ENCODE measurements around the gene GPR137B. TPM values are rescaled to one million over a fixed set of nuclear protein-coding genes. Genes with fewer than 3 reads are reported as not detected.

Gene GPR137B
- total and polyA plus RNA-seq, 2 donors (not counting 1 experiment from before 2014, with no cell fraction given), result 12.9 to 13.6 TPM

GRCh38 chr1:236119943-236120484, 22.3 kb upstream of the GPR137B start:
- TF ChIP-seq CTCF (conservative IDR thresholded peaks at IDR 0.05 in 1 of 2, IDR thresholded peaks at IDR 0.05 in 1 of 2; ENCODE audit: low read depth in 1 of 2, low read length in 2 of 2) (no peak), EZH2 (IDR thresholded peaks at IDR 0.05; ENCODE audit: low read length, missing control alignments) (no peak)
- H3K27me3 ChIP-seq (ENCODE audit: control insufficient read depth, insufficient read depth, low read length), result no peaks in the 10 kb centered on the region

GRCh38 chr1:236120721-236121153, 21.6 kb upstream of the GPR137B start:
- no peak overlapping the region for H2AFZ ChIP-seq (ENCODE audit: low read length)
- no peaks in the 10 kb centered on the region for H3K4me1 ChIP-seq (ENCODE audit: control insufficient read depth, extremely low read depth, insufficient read depth, low read length)
- no peak overlapping the region for H3K4me3 ChIP-seq (replicated peaks in 1 of 4; ENCODE audit: control extremely low read depth in 1 of 4, insufficient read depth in 1 of 4, low read depth in 3 of 4, low read length in 4 of 4)
- no peaks in the 10 kb centered on the region for H3K27me3 ChIP-seq (ENCODE audit: control insufficient read depth, insufficient read depth, low read length)
- H3K9me3 ChIP-seq (ENCODE audit: control insufficient read depth, insufficient read depth, low read depth, low read length), result no peaks in the 10 kb centered on the region
- no peak overlapping the region for H3K4me2 ChIP-seq (ENCODE audit: extremely low read depth, insufficient read depth, low read length)
- no peaks in the 10 kb centered on the region for H3K36me3 ChIP-seq (ENCODE audit: control insufficient read depth, insufficient read depth, low read length)
- H3K27ac ChIP-seq (ENCODE audit: insufficient read depth, low read length), result no peak overlapping the region
- H3K9ac ChIP-seq (ENCODE audit: insufficient read depth, low read length), result no peak overlapping the region
- no peak for DNase-seq (ENCODE audit: low read depth in 2 of 2)
- H4K20me1 ChIP-seq (ENCODE audit: control insufficient read depth, extremely low read depth, insufficient read depth, low read length), result no peaks in the 10 kb centered on the region
- TF ChIP-seq CTCF (conservative IDR thresholded peaks at IDR 0.05 in 1 of 2, IDR thresholded peaks at IDR 0.05 in 1 of 2; ENCODE audit: low read depth in 1 of 2, low read length in 2 of 2) (no peak), EZH2 (IDR thresholded peaks at IDR 0.05; ENCODE audit: low read length, missing control alignments) (no peak)
- H3K79me2 ChIP-seq (ENCODE audit: control insufficient read depth, insufficient read depth, low read length), result no peaks in the 10 kb centered on the region

More at GRCh38 chr1:236119943-236120484, 22.3 kb upstream of the GPR137B start:
- no peak overlapping the region for H3K9ac ChIP-seq (ENCODE audit: insufficient read depth, low read length)
- no peaks in the 10 kb centered on the region for H3K9me3 ChIP-seq (ENCODE audit: control insufficient read depth, insufficient read depth, low read depth, low read length)
- H3K4me3 ChIP-seq (replicated peaks in 1 of 4; ENCODE audit: control extremely low read depth in 1 of 4, insufficient read depth in 1 of 4, low read depth in 3 of 4, low read length in 4 of 4), result no peak overlapping the region
- DNase-seq (ENCODE audit: low read depth in 2 of 2), result no peak
- H3K4me1 ChIP-seq (ENCODE audit: control insufficient read depth, extremely low read depth, insufficient read depth, low read length), result no peaks in the 10 kb centered on the region
- no peaks in the 10 kb centered on the region for H3K36me3 ChIP-seq (ENCODE audit: control insufficient read depth, insufficient read depth, low read length)
- no peaks in the 10 kb centered on the region for H3K79me2 ChIP-seq (ENCODE audit: control insufficient read depth, insufficient read depth, low read length)
- H3K27ac ChIP-seq (ENCODE audit: insufficient read depth, low read length), result no peak overlapping the region
- no peaks in the 10 kb centered on the region for H4K20me1 ChIP-seq (ENCODE audit: control insufficient read depth, extremely low read depth, insufficient read depth, low read length)
- no peak overlapping the region for H3K4me2 ChIP-seq (ENCODE audit: extremely low read depth, insufficient read depth, low read length)
- H2AFZ ChIP-seq (ENCODE audit: low read length), result no peak overlapping the region

DNA sequence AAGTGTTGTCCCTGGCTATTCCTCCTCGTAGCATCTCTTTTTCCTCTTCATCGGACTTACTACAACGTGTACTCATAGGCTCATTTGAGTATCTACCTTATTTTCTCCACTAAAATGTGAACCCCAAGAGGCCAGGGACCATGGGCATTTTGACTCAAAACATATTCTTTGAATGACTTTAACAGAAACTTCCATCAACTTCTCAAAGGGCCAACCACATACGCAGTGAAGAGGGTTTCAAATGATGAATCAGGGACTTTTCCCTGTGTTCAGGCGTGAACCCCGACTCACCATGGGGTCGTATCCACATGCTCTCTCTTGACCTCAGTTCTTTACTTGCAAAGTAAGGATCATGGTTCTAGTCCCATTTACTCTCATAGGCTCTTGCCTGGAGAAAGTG, 20.2 kb upstream of the GPR137B start:
- no peaks in the 10 kb centered on the region for H3K9me3 ChIP-seq (ENCODE audit: control insufficient read depth, insufficient read depth, low read depth, low read length)
- H4K20me1 ChIP-seq (ENCODE audit: control insufficient read depth, extremely low read depth, insufficient read depth, low read length), result no peaks in the 10 kb centered on the region
- no peak for TF ChIP-seq EZH2 (IDR thresholded peaks at IDR 0.05; ENCODE audit: low read length, missing control alignments)
- no peak for TF ChIP-seq CTCF (conservative IDR thresholded peaks at IDR 0.05 in 1 of 2, IDR thresholded peaks at IDR 0.05 in 1 of 2; ENCODE audit: low read depth in 1 of 2, low read length in 2 of 2)
- no peak overlapping the region for H3K4me2 ChIP-seq (ENCODE audit: extremely low read depth, insufficient read depth, low read length)
- no peaks in the 10 kb centered on the region for H3K4me1 ChIP-seq (ENCODE audit: control insufficient read depth, extremely low read depth, insufficient read depth, low read length)
- no peaks in the 10 kb centered on the region for H3K36me3 ChIP-seq (ENCODE audit: control insufficient read depth, insufficient read depth, low read length)
- no peak overlapping the region for H3K9ac ChIP-seq (ENCODE audit: insufficient read depth, low read length)
- no peak for DNase-seq (ENCODE audit: low read depth in 2 of 2)
- no peaks in the 10 kb centered on the region for H3K79me2 ChIP-seq (ENCODE audit: control insufficient read depth, insufficient read depth, low read length)
- H3K27ac ChIP-seq (ENCODE audit: insufficient read depth, low read length), result no peak overlapping the region
- H3K27me3 ChIP-seq (ENCODE audit: control insufficient read depth, insufficient read depth, low read length), result no peaks in the 10 kb centered on the region
- no peak overlapping the region for H2AFZ ChIP-seq (ENCODE audit: low read length)
- no peak overlapping the region for H3K4me3 ChIP-seq (replicated peaks in 1 of 4; ENCODE audit: control extremely low read depth in 1 of 4, insufficient read depth in 1 of 4, low read depth in 3 of 4, low read length in 4 of 4)

Measured in fibroblast of lung (primary cell).